ENCODE results near the gene PRKCA.

GRCh38 chr17:66833201-66833600 lies 530.8 kb downstream of the PRKCA start:
- TF ChIP-seq POLR2AphosphoS2 (IDR thresholded peaks at IDR 0.05; ENCODE audit: low read depth, low read length) (no peak), CEBPB (IDR thresholded peaks at IDR 0.05; ENCODE audit: borderline replicate concordance in 1 of 2, low read depth in 2 of 2, low read length in 2 of 2) (no peak), TAF1 (IDR thresholded peaks at IDR 0.05; ENCODE audit: borderline replicate concordance, low read depth, low read length) (no peak), CTCF (IDR thresholded peaks at IDR 0.05 in 2 of 3, conservative IDR thresholded peaks at IDR 0.05 in 1 of 3; ENCODE audit: control insufficient read depth in 2 of 3, extremely low read depth in 1 of 3, insufficient read depth in 1 of 3, low read depth in 3 of 3, low read length in 3 of 3) (no peak), E2F4 (IDR thresholded peaks at IDR 0.05; ENCODE audit: low read depth, low read length) (no peak), CREB1 (IDR thresholded peaks at IDR 0.05; ENCODE audit: low read depth) (no peak), IRF5 (IDR thresholded peaks at IDR 0.05; ENCODE audit: borderline replicate concordance) (no peak), POLR2A (IDR thresholded peaks at IDR 0.05; ENCODE audit: low read depth, low read length) (no peak)

Data from GM12878 (cell line).